ENCODE results near the gene PIRT.

- TF ChIP-seq CTCF (IDR thresholded peaks at IDR 0.05) (no peak), TAF1 (IDR thresholded peaks at IDR 0.05; ENCODE audit: borderline replicate concordance, low read depth, low read length) (no peak), FOXM1 (IDR thresholded peaks at IDR 0.05; ENCODE audit: low read depth) (no peak), SIN3A (IDR thresholded peaks at IDR 0.05; ENCODE audit: borderline replicate concordance, low read depth, low read length) (no peak), REST (IDR thresholded peaks at IDR 0.05; ENCODE audit: low read depth, low read length) (no peak), YY1 (IDR thresholded peaks at IDR 0.05; ENCODE audit: low read depth) (no peak)
Observed at GRCh38 chr17:10779609-10780008, 58.3 kb downstream of the PIRT start.
